GM23338 (cell line): ENCODE data around the gene SLC5A11.

Experiments
- CREB1 ChIP-seq: fragments of 250-450 bp; sonication (Bioruptor Pico); IDR thresholded peaks from 2 replicates; pipeline ENCODE4 v1.5.0; 2020; ENCODE audit warnings: low read depth, mild to moderate bottlenecking, moderate library complexity
- CTCF ChIP-seq, 2 experiments: fragments of 200-600 bp in 1 of 2; sonication (generic) in 1 of 2; conservative IDR thresholded peaks; 2 replicates each; pipeline versions ENCODE4 v1.5.1 to v1.6.1; 2016 to 2017; ENCODE audit warnings: antibody characterized with exemption in 2 of 2, low read depth in 2 of 2, mild to moderate bottlenecking in 2 of 2, moderate library complexity in 1 of 2
- EZH2 ChIP-seq: fragments of 200-600 bp; sonication (generic); IDR thresholded peaks from one replicate; pipeline ENCODE4 v1.8.0; 2017; ENCODE audit warnings: antibody characterized with exemption, mild to moderate bottlenecking, low read depth; ENCODE audit not compliant: unreplicated experiment
- POLR2AphosphoS5 ChIP-seq: IDR thresholded peaks from 2 replicates; pipeline ENCODE4 v1.6.1; 2016; ENCODE audit warnings: antibody characterized with exemption, low read depth
- REST ChIP-seq: IDR thresholded peaks from one replicate; pipeline ENCODE4 v1.6.1; 2018; ENCODE audit warnings: antibody characterized with exemption; ENCODE audit not compliant: unreplicated experiment
- ZNF114 ChIP-seq: fragments of 250-450 bp; sonication (Bioruptor Pico); IDR thresholded peaks from 2 replicates; pipeline ENCODE4 v1.5.0; 2020; ENCODE audit warnings: mild to moderate bottlenecking, moderate library complexity

- TF ChIP-seq REST (no peak), CTCF (conservative IDR thresholded peaks at IDR 0.05; ENCODE audit: low read depth in 2 of 2) (peak in 1 of 2 experiments; percentile 16; a peak in 1 of 4 replicates), CREB1 (no peak), ZNF114 (CRISPR knock-in tag) (no peak), POLR2AphosphoS5 (no peak), EZH2 (no peak)
These were observed 16.6 kb upstream of the SLC5A11 start for GRCh38 chr16:24829153-24829552.
